ENCODE data around the gene ACTG1.

The ACTG1 gene

DNA sequence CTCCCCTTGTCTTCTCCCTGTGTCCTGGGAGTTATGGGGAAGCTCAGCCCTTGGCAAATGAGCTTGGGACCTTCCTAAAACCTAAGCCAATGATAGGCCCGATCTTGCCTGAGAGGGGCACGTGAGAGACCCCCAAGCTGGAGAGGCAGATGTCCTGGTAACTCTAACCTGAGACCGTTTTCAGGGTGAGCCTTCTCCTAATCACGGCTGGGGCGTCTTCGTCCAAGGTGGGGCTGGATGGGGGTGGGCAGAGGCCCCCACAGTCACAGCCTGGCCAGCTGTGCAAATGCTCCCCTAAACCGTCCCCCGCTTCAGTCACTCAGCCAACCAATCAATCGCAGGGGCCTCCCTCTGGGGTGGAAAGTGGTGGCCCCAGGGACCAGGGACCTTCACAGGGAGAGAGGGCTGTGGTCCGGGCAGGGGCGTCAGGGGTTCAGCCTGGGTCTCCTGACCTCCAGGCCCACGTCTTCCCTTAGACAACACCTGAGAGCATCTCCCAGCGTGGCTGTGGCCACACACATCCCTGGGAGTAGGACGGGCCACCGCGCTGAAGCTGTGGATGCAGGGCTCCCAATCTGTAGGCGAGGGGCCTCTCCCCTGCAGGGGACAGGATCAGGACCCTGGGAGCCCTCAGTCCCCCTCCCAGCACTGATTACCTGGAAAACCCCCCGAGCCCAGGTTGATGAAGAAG, 30.6 kb downstream of the ACTG1 start:
- DNase-seq (ENCODE audit: low read depth), result no peak

DNA sequence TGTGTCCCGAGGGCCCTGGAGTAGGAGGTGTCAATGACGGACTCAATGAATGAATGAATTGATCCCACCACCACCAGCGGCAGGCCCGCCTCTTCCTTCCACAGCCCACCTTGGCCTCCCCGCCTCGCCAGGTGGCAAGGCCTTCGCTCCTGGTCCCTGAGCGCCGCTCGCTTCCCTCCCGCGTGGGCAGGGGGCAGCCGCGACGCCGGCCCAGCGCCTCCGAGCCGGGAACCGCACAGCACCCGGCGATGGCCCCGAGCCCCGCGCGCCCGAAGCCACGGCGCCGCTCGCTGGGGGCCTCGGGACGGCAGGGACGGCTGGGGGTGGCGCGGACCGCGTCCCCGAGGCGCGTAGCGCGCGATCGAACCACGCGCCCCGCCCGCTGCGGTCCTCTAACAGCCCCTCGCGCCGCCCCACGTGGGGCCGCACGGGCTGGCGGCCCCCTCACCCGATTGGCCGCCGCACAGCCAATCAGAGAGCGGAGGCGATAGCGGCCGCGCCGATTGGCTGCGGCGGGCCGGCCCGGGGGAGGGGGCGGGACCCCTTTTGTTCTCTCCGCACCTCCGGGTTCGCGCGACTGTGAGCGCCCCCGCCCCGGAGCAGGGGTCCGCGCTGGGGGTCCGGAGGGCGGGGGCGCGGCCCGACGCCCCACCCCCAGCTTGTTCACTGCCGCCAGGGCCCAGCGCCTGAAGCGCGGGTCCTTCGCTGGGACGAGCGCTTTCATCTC, 31.4 kb downstream of the ACTG1 start:
- DNase-seq (ENCODE audit: low read depth), result peak; percentile 16

DNA sequence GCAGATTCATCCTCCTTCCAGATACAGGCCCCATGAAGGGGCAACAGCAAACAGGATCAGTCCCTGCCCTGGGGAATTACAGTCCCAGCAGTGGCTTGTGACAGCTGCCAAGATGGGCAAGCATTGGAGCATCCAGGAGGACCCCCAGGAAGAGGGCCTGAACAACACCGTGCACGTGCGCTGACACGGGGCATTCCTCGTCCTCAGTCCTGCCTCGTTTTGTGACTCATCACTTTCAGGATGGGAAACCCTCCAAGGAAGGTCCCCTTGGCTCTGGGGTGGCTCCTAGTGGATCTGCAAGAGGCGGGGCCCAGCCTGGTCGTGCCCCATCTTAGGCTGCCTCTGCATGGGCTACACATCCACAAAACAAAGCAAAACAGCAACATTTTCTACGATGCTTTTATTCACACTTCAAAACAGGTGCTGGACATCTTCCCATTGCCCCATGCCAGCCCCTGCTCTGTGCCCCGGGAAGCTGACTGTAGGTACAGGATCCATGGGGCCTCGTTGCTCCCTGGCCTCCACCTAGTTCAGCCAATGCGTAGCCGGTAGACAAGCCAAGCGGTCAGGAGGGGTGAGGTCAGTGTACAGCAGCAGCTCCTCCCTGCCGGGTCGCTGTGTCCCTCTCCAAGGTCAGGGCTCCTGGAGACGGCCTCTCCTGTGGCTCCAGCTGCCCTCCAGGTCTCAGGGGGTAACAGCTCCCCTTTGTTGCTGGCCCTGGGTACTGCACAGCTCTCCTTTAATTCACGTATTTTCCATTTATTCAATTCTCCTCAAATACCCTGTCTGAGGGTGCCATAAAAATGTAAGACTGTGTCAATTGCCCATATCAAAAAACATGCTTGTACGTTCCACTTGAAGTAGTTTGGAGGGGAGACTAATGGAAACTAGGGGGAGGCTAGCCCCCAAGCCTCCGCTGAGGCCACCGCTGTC, 32.2 kb downstream of the ACTG1 start:
- no peak for DNase-seq (ENCODE audit: low read depth)

DNA sequence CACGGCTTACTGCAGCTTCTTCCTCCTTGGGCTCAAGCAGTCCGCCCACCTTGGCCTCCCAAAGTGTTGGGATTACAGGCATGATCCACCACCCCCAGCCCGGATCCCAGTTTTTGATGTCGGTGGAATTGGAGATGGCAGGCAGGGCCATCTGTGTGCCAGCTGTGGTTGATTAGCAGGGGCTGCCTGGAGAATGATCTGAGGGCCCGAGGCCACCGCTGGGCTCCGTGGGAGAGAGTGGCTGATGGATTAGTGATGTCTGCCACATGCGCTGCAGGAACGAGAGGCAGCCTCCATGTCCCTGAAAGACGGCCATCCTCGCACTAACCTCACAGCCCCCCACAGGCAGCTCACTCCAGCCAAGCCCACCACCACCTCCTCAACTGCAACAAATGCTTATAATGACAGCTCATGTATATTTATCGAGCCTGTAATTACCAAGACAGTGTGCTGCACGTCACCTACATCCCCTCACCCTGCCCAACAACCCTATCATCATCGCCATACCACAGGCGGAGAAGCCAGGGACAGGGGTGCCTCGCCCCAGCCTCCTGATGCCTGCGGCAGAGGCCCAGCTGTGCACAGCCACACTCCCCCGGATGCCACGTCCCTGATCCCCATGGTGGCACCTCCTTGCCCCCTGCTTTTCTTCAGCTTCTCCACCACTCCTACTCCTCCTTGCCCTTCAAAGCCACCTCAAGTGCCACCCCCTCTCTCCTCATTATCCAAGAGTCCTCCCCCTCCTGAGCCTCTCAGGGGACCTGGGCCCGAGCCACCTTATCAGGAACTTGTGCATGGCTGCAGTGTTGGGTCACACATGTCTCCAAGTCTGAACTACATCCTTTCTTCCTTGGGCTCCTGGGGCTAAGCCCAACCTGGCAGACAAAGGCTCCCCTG, 33.2 kb downstream of the ACTG1 start:
- DNase-seq (ENCODE audit: low read depth), result no peak

DNA sequence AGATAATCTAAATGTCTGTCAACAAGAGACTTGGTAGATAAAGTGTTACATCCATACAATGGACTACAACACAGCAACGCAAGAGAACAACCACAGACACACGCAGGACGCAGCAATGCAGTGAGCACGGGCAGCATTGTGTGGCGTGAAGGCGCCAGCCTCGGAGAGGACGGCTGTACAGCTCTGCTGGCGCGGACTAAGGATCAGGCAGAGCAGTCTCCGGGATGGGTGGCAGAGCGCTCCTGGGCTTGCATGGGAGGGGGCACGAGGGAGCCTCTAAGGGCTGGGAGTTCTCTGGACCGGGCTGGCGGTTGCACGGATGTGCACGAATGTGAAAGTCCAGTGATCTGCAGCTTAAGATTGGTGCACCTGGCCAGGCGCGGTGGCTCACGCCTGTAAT, 34.5 kb downstream of the ACTG1 start:
- DNase-seq (ENCODE audit: low read depth), result no peak

DNA sequence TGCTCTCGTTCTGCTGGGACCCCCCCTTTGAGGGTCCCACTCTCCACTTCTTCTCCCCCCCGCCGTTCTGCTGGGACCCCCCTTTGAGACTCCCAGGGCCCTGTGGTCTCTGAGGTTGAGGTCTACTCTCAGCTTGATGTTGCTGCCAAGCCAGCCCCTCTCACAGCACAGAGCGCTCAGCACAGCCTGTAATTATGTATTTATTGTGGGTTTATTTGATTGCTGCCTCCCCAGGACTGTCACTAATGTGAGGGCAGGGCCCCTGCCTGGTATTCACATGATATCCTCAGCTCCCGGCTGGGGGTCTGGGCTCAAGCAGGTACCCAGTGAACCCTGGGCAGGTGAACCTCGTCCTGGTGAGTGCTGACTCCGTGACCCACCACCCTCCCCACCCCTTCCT, 35.4 kb downstream of the ACTG1 start:
- no peak for DNase-seq (ENCODE audit: low read depth)

DNA sequence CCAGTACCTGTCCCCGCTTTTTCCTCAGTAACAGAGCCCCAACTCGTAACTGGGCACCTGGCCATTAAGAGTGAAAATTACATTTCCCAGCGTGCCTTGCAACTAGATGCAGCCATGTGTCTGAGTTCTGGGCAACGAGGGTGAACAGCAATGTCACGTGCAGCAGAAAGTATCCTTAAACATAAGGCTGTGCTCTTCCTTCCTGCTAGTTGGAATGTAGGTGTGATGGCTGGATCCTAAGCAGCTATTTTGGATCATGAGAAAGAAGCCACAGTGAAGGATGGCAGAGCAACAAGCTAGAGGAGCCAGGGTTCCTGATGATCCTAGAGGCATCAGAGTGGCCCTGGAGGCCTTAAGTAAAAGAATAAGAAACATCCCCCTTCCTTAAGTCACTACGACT, 36.0 kb downstream of the ACTG1 start:
- no peak for DNase-seq (ENCODE audit: low read depth)

DNA sequence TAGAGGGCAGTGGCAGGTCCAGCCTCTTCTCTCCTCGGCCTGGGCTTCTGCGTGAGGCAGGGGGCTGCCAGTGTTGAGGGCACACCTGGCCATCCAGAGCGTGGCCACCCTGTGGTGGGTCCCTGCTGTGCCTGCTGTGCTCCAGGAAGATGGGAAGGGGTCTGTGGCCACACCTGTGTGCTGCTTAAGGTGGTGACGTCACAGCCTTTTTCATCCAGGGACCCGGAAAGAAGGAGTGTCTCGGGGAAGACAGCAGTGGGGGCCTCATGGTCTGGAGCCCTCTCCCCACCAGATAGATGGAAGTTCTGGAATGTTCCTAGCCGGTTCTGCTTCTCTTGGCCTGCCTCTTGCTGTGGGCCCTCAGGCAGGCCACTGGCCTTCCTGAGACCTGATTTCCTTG, 36.5 kb downstream of the ACTG1 start:
- DNase-seq (ENCODE audit: low read depth), result no peak

DNA sequence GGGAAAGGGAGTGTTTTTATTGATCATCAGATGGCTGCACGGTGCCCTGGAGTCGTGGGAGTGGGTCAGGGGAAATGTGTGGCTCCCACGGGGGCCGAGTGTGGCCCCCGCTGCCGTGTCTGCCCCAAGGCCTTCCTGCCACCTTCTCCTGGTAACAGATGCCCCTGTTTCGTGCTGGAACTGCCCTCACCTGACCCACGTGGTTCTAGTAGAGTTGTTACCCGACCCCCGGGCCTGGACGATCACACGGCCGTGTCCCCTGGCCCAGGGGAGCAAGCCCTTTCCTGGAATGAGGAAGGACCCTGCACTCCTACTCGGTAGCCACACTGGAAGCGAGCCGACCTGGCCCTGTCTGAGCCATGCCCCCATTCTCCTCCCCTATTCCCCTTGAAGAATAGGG, 37.6 kb downstream of the ACTG1 start:
- no peak for DNase-seq (ENCODE audit: low read depth)

DNA sequence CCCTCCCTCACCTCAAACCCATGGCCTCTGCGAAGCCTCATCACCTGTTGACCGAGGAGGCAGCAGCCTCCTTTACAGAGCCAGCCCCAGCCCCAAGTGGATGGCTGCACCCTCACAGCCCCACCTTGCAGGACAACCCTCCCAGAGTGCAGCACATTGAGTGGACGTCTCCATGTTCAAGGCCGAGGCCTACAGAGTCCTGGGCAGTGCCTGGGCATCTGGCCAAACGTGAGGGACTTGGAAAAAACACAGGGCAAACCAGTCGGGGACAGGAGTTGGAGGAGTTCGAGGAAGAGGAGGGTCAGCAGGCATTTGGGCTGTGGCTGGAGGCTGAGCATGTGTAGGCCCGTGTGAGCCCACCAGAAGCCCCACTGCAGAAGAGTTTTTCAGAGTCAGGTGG, 39.6 kb downstream of the ACTG1 start:
- no peak for DNase-seq (ENCODE audit: low read depth)

DNA sequence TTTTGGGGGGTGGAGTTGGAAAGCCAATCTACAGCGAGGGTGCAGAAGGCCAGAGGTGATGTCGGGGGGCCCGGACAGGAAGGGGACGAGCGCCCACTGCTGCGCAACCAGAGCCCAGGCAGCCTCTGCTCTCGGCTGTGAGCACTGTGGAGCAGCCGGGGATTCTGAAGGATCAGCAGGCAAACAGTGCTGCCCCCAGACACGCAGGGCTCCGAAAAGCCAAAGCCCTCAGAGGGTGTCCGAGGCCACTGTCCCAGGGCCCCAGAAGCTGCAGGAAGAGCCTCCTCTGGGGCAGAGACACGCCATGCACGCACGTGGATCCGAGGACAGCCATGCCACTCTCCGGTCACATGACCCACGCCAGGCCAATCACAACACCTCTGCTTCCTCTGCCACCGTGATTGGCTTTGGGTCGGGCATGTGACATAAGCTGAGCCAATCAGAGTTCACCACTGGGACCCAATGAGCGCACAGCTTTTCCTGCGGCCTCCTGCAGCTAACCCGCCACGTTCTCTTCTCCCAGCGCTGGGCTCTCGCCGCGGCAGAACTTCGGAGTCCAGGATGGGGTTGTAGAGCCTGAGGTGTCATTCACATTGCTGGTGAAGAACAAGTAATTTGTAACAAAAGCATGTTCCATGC, 40.7 kb downstream of the ACTG1 start:
- DNase-seq (ENCODE audit: low read depth), result no peak

DNA sequence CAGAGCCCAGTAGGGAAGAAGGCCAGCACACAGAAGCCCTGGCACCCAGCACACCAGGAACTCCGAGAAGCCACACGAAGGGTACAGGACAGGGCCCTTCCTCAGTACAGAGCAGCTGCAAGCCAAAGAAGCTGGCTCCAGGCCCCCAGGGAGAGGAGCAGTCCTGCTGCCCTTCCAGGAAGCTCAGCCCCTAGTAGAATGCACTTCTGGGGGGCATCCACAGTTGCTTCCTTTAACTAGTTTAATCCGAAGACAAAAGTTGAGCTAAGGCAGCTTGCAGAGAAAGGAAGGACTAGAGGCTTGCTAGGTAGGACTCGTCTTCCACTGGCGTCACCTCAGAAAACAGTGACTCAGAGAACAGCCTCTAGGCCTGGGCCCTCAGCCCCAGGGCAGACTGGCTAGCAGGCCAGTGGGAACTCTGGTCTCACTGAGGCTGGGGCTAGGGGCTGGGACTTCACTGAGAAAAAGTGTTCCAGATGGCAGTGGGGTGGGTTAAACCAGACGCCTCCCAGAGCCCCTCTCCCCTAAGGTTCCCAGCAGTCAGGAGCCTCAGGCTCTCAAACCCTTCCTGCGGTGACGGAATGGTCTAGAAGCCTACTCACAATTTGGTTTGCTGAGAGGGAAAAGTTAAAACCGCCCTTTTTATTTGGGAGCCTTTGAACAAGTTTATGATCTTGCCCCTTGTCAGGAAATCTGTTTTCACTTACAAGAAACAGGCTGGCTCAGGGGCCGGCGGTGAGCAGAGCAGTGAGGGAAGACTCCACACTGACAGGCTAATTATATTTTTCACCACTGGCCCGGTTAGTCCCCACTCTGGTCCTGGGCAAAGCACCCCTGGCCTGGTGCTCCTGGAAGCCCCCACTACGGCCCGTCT, 41.4 kb downstream of the ACTG1 start:
- no peak for DNase-seq (ENCODE audit: low read depth)

DNA sequence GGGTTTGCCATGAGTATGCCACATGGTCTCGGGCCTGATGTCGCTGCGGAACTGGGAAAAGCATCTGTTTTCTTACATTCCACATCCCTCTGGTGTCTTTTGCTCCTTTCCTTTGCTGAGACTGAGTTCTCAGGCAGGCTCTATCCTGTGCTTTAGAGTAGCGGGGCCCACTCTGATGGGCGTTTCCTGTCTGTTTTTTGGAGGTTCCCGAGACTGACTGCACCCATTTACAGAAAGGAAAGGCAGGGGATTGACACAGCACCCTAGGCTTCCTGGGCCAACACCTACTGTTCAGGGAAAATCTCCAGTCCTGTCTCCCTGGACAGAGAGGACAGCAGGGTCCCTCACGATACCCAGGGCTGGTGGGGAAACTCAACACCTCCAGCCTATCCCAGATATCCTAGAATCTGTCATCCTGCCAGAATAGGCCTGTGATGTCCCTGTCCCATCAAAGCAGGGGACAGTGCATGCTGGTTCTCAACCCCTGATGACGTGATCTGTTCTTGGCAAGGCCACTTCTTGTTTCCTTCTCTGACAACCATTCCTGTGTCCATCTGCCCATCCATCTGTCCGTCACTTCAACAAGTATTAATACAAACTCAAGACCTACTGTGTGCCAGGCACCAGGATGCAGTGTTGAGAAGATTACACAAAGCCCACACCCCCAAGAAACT, 42.2 kb downstream of the ACTG1 start:
- no peak for DNase-seq (ENCODE audit: low read depth)

DNA sequence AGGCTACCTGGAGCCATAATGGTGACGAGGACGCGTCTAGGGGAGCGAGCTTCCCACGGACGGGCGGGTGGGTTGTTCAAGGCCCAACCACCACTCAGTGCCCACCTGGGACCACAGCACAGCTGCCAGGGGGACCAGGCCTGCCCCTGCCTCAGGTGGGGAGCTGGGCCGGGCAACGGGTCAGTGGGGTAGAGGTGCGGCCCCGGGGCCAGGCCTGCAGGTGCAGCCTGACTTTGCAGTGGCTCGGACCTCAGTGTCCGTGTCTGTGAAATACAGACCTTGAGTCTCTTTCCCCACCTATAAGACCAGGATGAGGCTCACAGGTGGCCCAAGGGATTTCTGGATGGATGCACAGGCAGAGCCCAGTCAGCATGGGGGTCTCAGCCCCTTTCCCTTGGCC, 43.3 kb downstream of the ACTG1 start:
- no peak for DNase-seq (ENCODE audit: low read depth)

DNA sequence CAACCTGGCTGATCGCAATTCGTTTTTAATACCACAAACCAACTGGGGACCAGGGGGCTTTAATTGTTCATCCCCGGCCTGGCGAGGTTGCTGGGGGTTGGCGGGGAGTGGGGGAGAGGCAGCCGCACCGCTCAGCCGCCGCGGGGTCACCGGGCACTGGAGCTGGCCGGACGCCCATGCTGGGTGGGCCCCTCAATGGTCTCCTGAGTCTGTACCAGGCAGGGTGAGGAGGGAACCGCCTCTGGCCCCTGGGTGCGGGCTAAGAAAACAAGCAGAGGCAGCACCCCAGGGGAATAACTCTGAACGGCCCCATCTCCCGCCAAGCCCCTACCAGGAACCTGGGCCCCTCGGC, 43.9 kb downstream of the ACTG1 start:
- no peak for DNase-seq (ENCODE audit: low read depth)

DNA sequence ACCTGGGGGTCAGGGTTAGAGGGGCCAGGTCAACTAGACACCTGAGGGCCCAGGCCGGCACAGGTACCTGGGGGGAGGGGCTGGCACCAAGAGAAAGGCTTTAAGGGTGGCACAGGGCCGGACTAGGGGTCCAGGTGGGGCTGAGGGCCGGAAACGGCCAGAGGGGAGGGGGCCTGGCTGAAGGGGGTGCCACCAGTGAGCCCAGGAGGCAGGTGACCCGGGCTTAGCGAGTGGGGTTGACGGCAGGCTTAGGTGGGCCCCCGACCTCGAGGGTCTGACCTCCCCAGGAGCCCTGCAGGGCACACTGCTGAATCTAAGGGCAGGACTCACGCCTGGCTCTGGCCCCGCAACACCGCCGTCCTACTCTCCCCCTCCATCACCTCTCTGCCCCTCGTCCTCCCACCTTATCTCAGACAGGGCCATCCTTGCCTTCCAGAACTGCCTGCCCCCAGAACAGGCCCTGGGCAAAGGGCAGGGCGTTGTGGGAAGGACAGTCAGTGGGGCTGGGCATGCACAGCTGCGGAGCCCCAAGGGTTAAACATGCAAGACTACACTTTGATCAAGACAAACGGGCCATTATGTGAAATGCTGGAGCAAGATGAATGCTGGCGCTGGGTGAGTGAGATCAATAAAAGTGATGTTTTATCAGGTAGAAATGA, 44.4 kb downstream of the ACTG1 start:
- no peak for DNase-seq (ENCODE audit: low read depth)

DNA sequence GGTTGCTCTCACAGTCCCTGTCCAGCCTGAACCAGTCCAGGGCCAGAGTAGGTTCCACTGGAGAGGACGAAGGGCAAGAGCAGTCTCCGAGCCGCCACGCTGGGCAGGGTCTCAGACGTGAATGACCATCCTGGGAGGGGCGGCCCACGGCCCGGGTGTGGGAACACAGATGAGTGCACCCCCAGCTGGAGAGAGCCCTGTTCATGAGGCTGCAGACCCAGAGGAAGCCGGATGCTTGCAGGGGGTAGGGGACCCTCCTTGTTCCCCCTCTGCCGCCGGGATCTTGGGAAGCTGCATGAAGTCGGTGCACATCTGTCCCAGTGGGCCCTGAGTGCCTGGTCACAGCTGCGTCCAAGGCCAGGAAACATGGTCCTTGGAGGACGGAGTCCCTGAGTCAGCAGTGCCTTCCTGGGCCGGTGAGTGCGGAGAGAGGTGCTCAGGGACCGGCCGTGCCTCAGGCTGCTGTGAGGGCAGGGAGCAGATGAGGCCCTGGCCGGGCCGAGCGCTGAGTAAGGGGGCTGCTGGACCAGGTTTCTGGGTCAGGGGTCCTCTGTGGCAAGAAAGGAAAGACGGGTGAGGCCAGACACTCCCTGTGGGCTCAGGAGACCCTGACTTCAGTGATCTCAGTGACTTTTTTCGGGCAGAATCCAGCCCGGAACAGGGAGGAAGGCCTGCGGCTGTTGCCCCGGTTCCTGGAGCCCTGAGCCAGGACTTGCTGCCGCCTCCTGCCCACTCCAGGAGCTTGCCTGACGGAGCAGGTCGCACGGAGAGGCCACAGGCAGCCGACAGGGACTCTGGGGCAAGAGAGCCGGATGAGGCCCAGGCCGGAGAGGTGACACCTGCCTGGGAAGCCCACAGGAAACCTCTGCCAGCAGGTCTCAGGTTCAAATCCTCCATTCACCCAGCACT, 45.8 kb downstream of the ACTG1 start:
- DNase-seq (ENCODE audit: low read depth), result no peak

DNA sequence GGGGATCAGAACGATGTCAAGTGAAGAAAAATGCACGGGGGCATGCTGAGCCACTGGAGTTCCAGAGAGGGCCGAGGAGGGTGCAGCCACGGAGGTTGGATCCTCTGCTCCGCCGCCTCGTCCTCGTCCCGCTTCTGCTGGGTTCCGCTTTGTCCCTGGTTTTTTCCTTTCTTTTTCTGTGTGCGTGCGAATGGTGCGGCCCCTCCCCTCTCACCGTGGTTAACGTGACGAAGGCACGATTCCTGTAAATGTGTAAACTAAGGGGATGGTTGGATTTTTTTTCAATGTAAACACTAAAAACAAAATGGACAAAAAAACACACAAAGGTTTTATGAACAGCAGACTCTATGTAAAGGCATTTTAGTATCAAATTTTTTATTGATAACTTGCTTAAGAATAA, 46.7 kb downstream of the ACTG1 start:
- no peak for DNase-seq (ENCODE audit: low read depth)
